NK-92 treated with Interleukin-12 subunit alpha and Interleukin-12 subunit beta, amount 100 ng/mL, for 24 hours (cell line): ENCODE results near the gene NEK9.
"Not testable (repeated sequence)": the region's sequence is repeated elsewhere in the genome, so short reads cannot be mapped to it uniquely, and the experiment has no call there.

Source experiments
- DNase-seq: peaks from one replicate; lab custom pipeline; 2025; lab: John Stamatoyannopoulos, UW

The NEK9 gene

DNA sequence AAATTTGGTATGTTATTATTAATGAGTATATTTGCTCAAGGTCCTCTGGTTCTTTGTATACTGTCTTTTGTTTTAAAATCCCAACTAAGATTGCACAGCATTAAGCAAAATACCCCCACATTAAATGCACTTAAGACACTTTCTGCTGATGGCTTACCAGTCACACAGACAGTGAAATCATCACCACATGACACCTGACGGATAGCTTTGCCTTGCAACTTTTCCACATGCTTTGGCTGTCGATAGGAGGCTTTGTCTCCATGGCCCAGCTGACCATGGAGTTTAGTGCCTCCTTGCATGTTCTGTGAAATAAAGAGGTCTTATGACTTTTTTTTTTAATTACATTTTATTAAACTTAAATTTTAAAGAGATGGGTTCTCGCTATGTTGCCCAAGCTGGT, 19.7 kb downstream of the NEK9 start:
- DNase-seq, result no peak

GRCh38 chr14:75101491-75101890, 25.4 kb downstream of the NEK9 start:
- DNase-seq, result no peak

- no peak for DNase-seq
These were observed 28.2 kb downstream of the NEK9 start for GRCh38 chr14:75098682-75099081.

DNA sequence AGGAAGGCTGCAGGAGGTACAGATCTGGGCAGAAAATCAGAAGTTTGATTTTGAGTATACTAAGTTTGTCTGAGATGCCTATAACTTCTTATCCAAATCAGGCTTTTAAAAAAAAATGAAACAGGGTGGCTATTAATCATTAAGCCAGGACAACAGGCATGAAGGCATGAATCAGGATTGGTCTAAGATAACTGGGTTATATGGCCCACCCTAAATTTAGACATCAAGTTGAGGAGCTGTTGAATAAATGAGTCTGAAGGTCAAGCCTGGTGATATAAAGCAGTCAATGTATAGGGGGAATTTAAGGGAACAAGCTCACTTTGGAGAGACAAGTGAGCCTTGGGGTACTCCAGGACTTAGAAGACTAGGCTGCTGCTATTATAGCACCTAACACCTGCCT, 28.6 kb downstream of the NEK9 start:
- no peak for DNase-seq

GRCh38 chr14:75096959-75097358, 29.9 kb downstream of the NEK9 start:
- no peak for DNase-seq

GRCh38 chr14:75095690-75096089, 31.2 kb downstream of the NEK9 start:
- DNase-seq, result no peak

GRCh38 chr14:75094896-75095295, 32.0 kb downstream of the NEK9 start:
- DNase-seq, result no peak

- no peak for DNase-seq
These were observed 34.1 kb downstream of the NEK9 start for GRCh38 chr14:75092698-75093097.

- no peak for DNase-seq
These were observed 35.6 kb downstream of the NEK9 start for GRCh38 chr14:75091251-75091650.

- DNase-seq, result no peak
These were observed 36.5 kb downstream of the NEK9 start for GRCh38 chr14:75090353-75090752.

GRCh38 chr14:75088566-75089373, 38.1 kb downstream of the NEK9 start:
- DNase-seq, result no peak

DNA sequence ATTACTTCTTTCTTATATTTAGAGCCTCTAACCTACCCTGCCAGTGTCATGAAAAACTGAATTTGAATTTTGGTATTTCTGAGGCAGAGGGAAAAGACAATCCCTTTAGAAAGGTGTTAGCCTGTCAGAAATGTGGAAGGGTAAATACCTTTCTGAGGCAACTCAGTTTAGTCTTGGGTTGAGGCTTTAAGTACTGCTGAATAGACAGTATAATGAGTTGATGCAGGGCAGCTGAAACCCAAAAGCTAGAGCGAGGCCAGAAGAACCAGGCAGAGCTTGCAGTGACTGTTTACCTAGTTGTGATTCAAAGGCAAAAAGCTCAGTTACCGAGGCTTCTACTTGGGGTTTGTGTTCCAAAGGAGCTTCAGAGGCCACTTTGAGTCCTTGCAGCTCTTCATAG, 38.7 kb downstream of the NEK9 start:
- DNase-seq, result no peak

- DNase-seq, result no peak
These were observed 42.3 kb downstream of the NEK9 start for GRCh38 chr14:75084513-75084912.

DNA sequence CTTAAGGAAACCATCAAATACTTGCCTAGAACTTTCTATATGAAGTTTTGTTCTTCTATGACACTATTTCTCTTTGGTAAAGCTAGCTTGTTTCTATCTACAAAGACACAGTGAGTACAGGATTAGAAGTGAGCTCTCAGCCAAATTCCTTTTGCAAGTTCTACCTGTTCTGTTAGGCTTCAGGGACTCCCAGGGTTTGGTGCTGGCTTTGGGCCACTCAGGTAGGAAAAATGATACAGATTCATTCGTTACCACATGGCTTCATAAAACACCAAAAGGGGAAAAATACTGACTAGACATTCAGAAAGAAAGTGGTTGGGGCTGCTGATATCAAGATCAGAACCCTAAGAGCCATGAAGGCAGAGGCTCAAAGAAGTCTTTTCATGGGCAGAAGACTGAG, 43.6 kb downstream of the NEK9 start:
- DNase-seq, result no peak

- DNase-seq, result no peak
These were observed 45.1 kb downstream of the NEK9 start for GRCh38 chr14:75081660-75082229.

DNA sequence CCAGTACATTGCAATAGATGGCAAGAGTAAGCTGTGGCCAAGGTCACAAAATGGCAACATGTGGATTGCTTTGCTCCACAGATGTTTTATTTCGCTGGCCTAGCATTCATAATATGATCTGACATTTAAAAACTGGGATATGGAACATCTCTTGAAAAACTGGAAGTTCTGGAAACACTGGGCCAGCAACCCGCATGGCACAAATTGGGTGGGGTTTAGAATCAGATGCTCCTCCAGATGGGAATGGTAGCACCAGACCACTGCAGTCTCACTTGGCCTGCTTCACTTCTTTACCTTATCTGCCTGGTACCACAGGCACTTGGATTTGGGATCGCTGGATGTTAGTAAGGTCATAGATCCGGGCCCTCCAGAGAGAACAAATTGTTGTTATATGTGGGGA, 47.3 kb downstream of the NEK9 start:
- DNase-seq, result no peak

DNA sequence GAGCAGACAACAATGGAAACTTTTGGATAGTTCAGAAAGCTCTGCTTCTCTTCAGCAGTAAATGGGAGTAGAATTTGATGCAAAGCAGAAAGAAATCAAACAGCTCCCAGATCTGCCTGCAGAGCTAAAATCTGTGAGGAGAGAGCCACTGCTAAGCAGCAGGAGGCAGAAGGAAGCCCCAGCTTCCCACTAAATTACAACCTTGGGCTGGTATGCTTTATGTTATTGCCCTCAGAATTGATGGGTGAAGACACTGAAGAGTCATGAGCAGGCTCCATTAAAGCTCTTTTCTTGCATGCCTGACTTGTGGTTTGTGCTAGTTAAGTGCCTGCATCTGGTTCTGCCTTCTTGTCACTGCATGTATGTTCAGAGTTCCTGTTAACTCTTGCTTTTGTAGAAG, 49.1 kb downstream of the NEK9 start:
- no peak for DNase-seq

- DNase-seq, result no peak
These were observed 56.5 kb downstream of the NEK9 start for GRCh38 chr14:75070383-75070782.

GRCh38 chr14:75069811-75070145, 57.1 kb downstream of the NEK9 start:
- no peak for DNase-seq

DNA sequence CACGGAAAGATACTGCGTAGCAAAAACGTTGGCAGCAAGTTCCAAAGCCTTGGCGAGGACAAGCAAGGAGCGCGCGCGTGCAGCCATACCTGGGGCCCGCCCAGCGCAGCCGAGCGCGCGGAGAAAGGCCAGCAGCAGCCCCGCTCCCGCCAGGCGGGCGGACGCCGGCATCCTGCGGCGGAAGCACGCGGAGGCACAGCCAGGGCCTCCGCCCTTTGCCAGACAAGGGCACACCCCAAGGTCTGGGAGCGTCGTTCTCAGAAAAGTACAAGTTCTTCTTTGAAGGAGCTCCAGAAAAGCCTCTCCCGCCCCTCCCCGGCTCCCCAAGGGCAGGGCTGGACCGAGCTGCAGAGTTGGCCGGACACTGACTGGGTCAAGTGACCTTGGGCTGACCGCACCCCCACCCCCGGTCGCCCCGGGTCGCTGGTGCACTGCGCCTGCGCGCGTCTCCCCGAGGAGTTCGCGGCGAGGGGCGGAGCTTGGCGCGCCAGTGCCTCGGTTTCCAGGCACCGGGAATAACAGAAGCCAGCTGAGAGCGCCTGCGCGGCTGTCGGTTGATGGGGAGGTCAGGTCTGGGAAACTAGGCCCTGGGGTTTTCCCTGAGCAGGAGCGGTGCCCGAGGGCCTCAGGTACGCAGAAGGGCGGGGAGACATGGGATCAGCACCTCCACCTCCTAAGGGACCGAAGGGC, 57.6 kb downstream of the NEK9 start, which contains the start of gene ZC2HC1C:
TSS of gene ZC2HC1C (plus strand) at position 521 of the 690 bp plus-strand sequence. CDS start 933 bp downstream, outside the sequence.
- peak; percentile 83 for DNase-seq

- DNase-seq, result no peak
These were observed 58.3 kb downstream of the NEK9 start for GRCh38 chr14:75068294-75069120.

- DNase-seq, result not testable (repeated sequence)
These were observed 59.1 kb downstream of the NEK9 start for GRCh38 chr14:75067765-75068164.
